Activated T-helper 17 cell treated with anti-CD3 and anti-CD28 coated beads, Interleukin-2, amount 50 U/mL, for 72 hours (primary cell): Measurements from ENCODE around the gene TANC1. TPM values are rescaled to one million over a fixed set of nuclear protein-coding genes. Genes with fewer than 3 reads are reported as not detected.

ENCODE experiments used
- ATAC-seq: fragments of 150-1000 bp; cut with Tn5 transposase; replicated peaks from 2 replicates; pipeline ENCODE4 v1.10.0; 2021; ENCODE audit warnings: mild to moderate bottlenecking, moderate library complexity
- H3K27ac Mint-ChIP-seq: one replicate; pipeline ENCODE4 v1.8.0; 2022; ENCODE audit warnings: mixed read lengths
- H3K27me3 Mint-ChIP-seq: one replicate; pipeline ENCODE4 v1.8.0; 2022; ENCODE audit warnings: mixed read lengths
- H3K36me3 Mint-ChIP-seq: one replicate; pipeline ENCODE4 v1.8.0; 2022; ENCODE audit warnings: low read depth, mild to moderate bottlenecking, mixed read lengths
- H3K4me1 Mint-ChIP-seq: one replicate; pipeline ENCODE4 v1.8.0; 2022; ENCODE audit warnings: mixed read lengths
- H3K4me3 Mint-ChIP-seq: one replicate; pipeline ENCODE4 v1.8.0; 2022; ENCODE audit warnings: mild to moderate bottlenecking, mixed read lengths
- H3K9me3 Mint-ChIP-seq: one replicate; pipeline ENCODE4 v1.8.0; 2022; ENCODE audit warnings: mixed read lengths
- total RNA-seq, 2 donors: library from RNA; stranded (reverse); gene quantifications; one replicate each; pipeline ENCODE4 v1.2.3, GENCODE V29; 2022

The TANC1 gene
- total RNA-seq, 2 donors from 2014 or later = 1.4 to 1.7 TPM

GRCh38 chr2:159165048-159165447, 196.6 kb downstream of the TANC1 start:
- Mint-ChIP-seq H3K4me1 (no peaks in the 10 kb centered on the region), H3K36me3 (no peaks in the 10 kb centered on the region), H3K27me3 (no peaks in the 10 kb centered on the region), H3K9me3 (no peaks in the 10 kb centered on the region), H3K4me3 (no peak overlapping the region), H3K27ac (no peak overlapping the region)
- no peak for ATAC-seq

GRCh38 chr2:159168707-159169106, 200.3 kb downstream of the TANC1 start:
- Mint-ChIP-seq H3K36me3 (no peaks in the 10 kb centered on the region), H3K9me3 (no peaks in the 10 kb centered on the region), H3K27me3 (no peaks in the 10 kb centered on the region), H3K4me3 (no peak overlapping the region), H3K27ac (no peak overlapping the region), H3K4me1 (no peaks in the 10 kb centered on the region)
- ATAC-seq = no peak

- Mint-ChIP-seq H3K27ac (no peak overlapping the region), H3K9me3 (no peaks in the 10 kb centered on the region), H3K4me3 (no peak overlapping the region), H3K4me1 (no peaks in the 10 kb centered on the region), H3K36me3 (no peaks in the 10 kb centered on the region), H3K27me3 (no peaks in the 10 kb centered on the region)
- ATAC-seq = no peak
These were observed 200.7 kb downstream of the TANC1 start for GRCh38 chr2:159169187-159169586.

GRCh38 chr2:159172403-159172802, 204.0 kb downstream of the TANC1 start:
- Mint-ChIP-seq H3K9me3 (no peaks in the 10 kb centered on the region), H3K4me1 (no peaks in the 10 kb centered on the region), H3K36me3 (no peaks in the 10 kb centered on the region), H3K4me3 (no peak overlapping the region), H3K27ac (no peak overlapping the region), H3K27me3 (no peaks in the 10 kb centered on the region)
- ATAC-seq = no peak

DNA sequence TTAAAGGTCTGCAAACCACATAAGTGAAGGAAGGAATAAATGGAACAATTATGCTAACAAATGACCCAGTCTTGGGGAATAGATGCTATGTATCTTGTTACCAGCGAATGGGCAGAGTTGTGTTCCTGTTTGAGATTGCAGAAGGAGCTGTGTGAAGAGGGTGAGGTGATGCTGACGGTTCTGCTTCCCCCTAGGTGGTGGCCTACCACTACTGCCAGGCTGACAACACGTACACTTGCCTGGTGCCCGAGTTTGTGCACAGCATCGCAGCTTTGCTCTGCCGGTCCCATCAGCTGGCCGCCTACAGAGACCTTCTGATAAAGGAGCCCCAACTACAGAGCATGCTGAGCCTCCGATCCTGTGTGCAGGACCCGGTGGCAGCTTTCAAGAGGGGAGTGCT, 206.3 kb downstream of the TANC1 start:
- no peak overlapping the region for H3K4me3 Mint-ChIP-seq
- H3K27ac Mint-ChIP-seq = no peak overlapping the region
- no peak for ATAC-seq
- no peaks in the 10 kb centered on the region for H3K4me1 Mint-ChIP-seq
- H3K27me3 Mint-ChIP-seq = no peaks in the 10 kb centered on the region
- H3K9me3 Mint-ChIP-seq = no peaks in the 10 kb centered on the region
- H3K36me3 Mint-ChIP-seq = no peaks in the 10 kb centered on the region

DNA sequence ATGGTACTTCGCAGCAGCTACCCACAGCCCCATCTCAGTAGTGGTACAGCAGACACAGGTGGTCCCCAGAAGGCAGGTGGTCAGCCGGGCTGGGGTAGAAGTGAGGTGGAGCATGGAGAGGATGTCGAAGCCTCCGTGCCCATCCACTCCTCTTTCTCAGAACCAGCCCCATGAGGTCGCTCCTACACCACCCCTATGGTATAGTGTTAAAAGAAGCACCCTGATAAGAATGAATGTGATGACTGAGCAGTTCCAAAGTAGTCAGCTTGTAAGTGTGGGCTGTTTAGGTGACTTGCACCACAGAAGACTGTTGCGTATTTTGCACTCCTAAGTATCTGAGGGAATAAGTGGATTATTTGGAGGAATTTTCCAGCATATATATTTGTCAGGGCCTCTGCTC, 206.7 kb downstream of the TANC1 start:
- ATAC-seq = no peak
- no peaks in the 10 kb centered on the region for H3K4me1 Mint-ChIP-seq
- no peaks in the 10 kb centered on the region for H3K9me3 Mint-ChIP-seq
- no peaks in the 10 kb centered on the region for H3K27me3 Mint-ChIP-seq
- H3K4me3 Mint-ChIP-seq = no peak overlapping the region
- no peaks in the 10 kb centered on the region for H3K36me3 Mint-ChIP-seq
- H3K27ac Mint-ChIP-seq = no peak overlapping the region

- no peak overlapping the region for H3K4me3 Mint-ChIP-seq
- H3K36me3 Mint-ChIP-seq = no peaks in the 10 kb centered on the region
- no peak overlapping the region for H3K27ac Mint-ChIP-seq
- ATAC-seq = no peak
- no peaks in the 10 kb centered on the region for H3K4me1 Mint-ChIP-seq
- H3K27me3 Mint-ChIP-seq = no peaks in the 10 kb centered on the region
- H3K9me3 Mint-ChIP-seq = no peaks in the 10 kb centered on the region
These were observed 207.5 kb downstream of the TANC1 start for GRCh38 chr2:159175927-159176326.

- Mint-ChIP-seq H3K27me3 (no peaks in the 10 kb centered on the region), H3K27ac (no peak overlapping the region), H3K9me3 (no peaks in the 10 kb centered on the region), H3K36me3 (no peaks in the 10 kb centered on the region), H3K4me1 (no peaks in the 10 kb centered on the region), H3K4me3 (no peak overlapping the region)
- no peak for ATAC-seq
These were observed 208.1 kb downstream of the TANC1 start for GRCh38 chr2:159176555-159176954.

GRCh38 chr2:159177357-159177756, 208.9 kb downstream of the TANC1 start:
- Mint-ChIP-seq H3K27me3 (no peaks in the 10 kb centered on the region), H3K9me3 (no peaks in the 10 kb centered on the region), H3K36me3 (no peaks in the 10 kb centered on the region), H3K4me1 (no peaks in the 10 kb centered on the region), H3K4me3 (no peak overlapping the region), H3K27ac (no peak overlapping the region)
- ATAC-seq = no peak

DNA sequence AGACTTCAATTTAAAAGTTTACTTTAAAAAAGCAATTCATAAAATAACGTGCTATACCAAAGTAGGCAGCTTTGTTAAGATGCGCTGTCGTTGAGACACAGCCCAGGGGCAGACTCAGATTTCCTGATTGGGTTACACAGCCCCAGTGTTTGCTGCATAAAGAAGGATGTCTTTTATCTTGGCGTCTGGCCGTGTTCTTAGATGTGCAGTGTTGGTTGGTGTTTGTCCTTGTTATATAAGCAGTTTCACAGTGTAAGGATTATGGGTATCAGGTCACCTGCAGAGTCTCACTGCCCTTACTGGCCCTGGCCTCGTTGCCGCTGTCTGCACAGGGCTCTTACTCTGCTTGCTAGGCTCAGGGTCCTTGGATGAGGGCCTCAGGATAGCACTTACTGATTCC, 209.5 kb downstream of the TANC1 start:
- no peak overlapping the region for H3K4me3 Mint-ChIP-seq
- no peaks in the 10 kb centered on the region for H3K4me1 Mint-ChIP-seq
- H3K36me3 Mint-ChIP-seq = no peaks in the 10 kb centered on the region
- no peak for ATAC-seq
- H3K27ac Mint-ChIP-seq = no peak overlapping the region
- H3K27me3 Mint-ChIP-seq = no peaks in the 10 kb centered on the region
- H3K9me3 Mint-ChIP-seq = no peaks in the 10 kb centered on the region

DNA sequence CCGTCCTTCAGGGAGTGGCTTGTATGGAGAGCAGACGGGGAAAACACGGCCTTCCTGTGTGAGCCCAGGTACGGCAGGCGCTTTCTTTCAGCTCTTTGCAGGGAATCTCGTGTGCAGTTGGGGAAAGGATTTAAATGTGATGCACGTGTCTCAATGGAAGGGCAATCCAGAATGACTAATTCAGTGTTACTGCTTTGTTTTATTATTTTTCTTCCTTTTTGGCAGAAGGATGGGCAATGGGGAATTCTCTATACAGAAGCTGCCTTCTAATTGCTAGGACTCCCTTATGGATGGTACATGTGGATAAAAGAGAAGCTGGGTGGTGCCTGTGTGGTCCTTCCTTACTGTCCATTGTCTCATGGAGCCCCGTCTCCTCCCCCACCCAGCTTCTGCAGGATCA, 210.7 kb downstream of the TANC1 start:
- Mint-ChIP-seq H3K36me3 (no peaks in the 10 kb centered on the region), H3K4me3 (no peak overlapping the region), H3K9me3 (no peaks in the 10 kb centered on the region), H3K27ac (no peak overlapping the region), H3K4me1 (no peaks in the 10 kb centered on the region), H3K27me3 (no peaks in the 10 kb centered on the region)
- no peak for ATAC-seq

DNA sequence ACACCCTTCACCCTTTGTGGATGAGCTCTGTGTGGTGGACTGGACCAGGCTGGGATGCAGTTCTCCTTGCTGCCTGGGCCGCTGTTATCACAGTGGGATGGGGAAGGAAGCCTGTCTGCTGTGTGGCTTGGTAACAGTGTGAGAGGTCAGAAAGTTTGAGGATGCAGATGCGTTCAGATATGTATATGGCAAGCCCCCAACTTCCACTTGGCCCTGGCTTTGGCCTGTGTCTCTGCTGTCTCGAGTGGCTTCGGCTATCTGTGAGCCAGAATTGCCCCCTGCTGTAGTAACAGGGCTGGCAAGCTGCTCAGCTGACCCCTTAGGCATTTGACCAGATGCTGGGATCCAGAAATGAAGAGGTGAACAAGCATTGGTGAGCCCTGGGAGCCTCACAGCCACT, 211.3 kb downstream of the TANC1 start:
- Mint-ChIP-seq H3K36me3 (no peaks in the 10 kb centered on the region), H3K4me1 (no peaks in the 10 kb centered on the region), H3K27ac (no peak overlapping the region), H3K4me3 (no peak overlapping the region), H3K9me3 (no peaks in the 10 kb centered on the region), H3K27me3 (no peaks in the 10 kb centered on the region)
- no peak for ATAC-seq

DNA sequence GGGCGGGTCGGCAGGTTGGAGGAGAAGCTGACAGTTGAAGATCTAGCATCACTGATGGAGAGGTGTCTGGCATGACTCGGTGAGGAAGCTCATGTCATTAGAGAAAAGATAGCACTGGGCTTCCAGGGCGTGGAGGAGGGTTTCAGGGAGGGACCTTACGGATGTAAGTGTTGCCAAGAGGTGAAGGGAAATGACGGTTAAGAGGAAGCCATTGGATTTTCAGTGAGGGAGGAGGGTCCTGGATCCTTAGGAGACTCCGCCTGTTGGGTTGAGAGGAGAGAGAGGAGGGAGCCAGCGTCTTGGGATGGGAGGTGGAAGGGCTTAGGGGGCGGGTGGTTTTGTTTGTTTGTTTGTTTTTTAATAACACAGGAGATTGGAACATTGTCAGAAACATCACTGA, 214.9 kb downstream of the TANC1 start:
- H3K27me3 Mint-ChIP-seq = no peaks in the 10 kb centered on the region
- H3K9me3 Mint-ChIP-seq = no peaks in the 10 kb centered on the region
- ATAC-seq = no peak
- H3K4me3 Mint-ChIP-seq = no peak overlapping the region
- H3K4me1 Mint-ChIP-seq = no peaks in the 10 kb centered on the region
- H3K36me3 Mint-ChIP-seq = no peaks in the 10 kb centered on the region
- H3K27ac Mint-ChIP-seq = no peak overlapping the region

GRCh38 chr2:159185401-159186130, 217.1 kb downstream of the TANC1 start:
- Mint-ChIP-seq H3K36me3 (no peaks in the 10 kb centered on the region), H3K9me3 (no peaks in the 10 kb centered on the region), H3K4me3 (no peak overlapping the region), H3K27ac (no peak overlapping the region), H3K27me3 (no peaks in the 10 kb centered on the region), H3K4me1 (no peaks in the 10 kb centered on the region)
- ATAC-seq = no peak

DNA sequence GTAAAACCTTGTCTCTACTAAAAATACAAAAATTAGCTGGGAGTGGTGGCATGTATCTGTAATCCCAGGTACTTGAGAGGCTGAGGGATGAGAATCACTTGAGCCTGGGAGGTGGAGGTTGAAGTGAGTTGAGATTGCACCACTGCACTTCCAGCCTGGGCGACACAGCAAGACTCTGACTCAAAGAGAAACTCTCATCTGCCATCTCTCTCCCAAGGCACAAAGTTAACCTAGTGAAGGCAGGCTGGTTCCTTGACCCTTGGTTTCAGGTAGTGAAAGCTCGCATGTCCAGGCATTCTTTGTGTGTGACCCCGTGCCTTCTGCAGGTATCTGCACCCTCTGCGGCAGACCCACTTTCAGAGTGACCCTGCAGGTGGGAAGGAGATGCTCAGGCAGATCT, 218.0 kb downstream of the TANC1 start:
- Mint-ChIP-seq H3K27ac (no peak overlapping the region), H3K4me1 (no peaks in the 10 kb centered on the region), H3K9me3 (no peaks in the 10 kb centered on the region), H3K27me3 (no peaks in the 10 kb centered on the region), H3K4me3 (no peak overlapping the region), H3K36me3 (no peaks in the 10 kb centered on the region)
- no peak for ATAC-seq

DNA sequence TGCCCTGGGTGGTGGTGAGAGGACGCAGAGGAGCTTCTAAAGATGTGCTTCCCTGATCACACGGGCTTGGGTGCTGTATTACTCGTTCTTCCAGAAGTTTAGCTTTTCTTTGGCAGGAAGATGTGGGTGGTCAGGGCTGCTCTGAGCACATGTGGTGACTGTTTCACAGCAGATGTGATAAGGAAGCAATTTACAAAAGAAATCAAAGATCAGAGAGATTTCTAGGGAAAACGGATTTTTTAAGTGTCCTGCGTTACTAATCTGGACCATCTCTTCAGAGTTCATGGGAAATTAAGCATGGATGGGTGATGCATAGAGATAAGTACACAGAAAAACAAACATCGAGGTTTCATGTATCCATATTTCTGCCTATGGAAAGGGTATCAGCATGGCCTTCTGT, 218.7 kb downstream of the TANC1 start:
- no peak for ATAC-seq
- H3K36me3 Mint-ChIP-seq = no peaks in the 10 kb centered on the region

More for the DNA sequence above, 218.7 kb downstream of the TANC1 start:
- H3K4me3 Mint-ChIP-seq = no peak overlapping the region
- H3K9me3 Mint-ChIP-seq = no peaks in the 10 kb centered on the region
- H3K4me1 Mint-ChIP-seq = no peaks in the 10 kb centered on the region
- no peaks in the 10 kb centered on the region for H3K27me3 Mint-ChIP-seq
- H3K27ac Mint-ChIP-seq = no peak overlapping the region
